PFSK-1 (cell line): Measurements from ENCODE around the gene SOX8.

Experiments
- POLR2AphosphoS5 ChIP-seq: IDR thresholded peaks from 2 replicates; pipeline ENCODE4 v1.6.1; 2012; ENCODE audit warnings: low read depth, mild to moderate bottlenecking, control low read depth, low read length, moderate library complexity
- REST ChIP-seq, 2 experiments: IDR thresholded peaks; 2 replicates each; pipeline versions ENCODE4 v1.6.1 to v1.8.0; 2011 to 2012; ENCODE audit warnings: low read depth in 2 of 2, low read length in 2 of 2, control low read depth in 1 of 2, inconsistent platforms in 1 of 2, mild to moderate bottlenecking in 1 of 2, moderate library complexity in 1 of 2; ENCODE audit not compliant: insufficient read depth in 1 of 2
- SIN3A ChIP-seq: IDR thresholded peaks from 2 replicates; pipeline ENCODE4 v1.6.1; 2012; ENCODE audit warnings: mild to moderate bottlenecking, low read length, moderate library complexity, borderline replicate concordance; ENCODE audit not compliant: insufficient read depth
- TAF1 ChIP-seq: IDR thresholded peaks from 2 replicates; pipeline ENCODE4 v1.6.1; 2012; ENCODE audit warnings: low read length, control low read depth, borderline replicate concordance; ENCODE audit not compliant: insufficient read depth

DNA sequence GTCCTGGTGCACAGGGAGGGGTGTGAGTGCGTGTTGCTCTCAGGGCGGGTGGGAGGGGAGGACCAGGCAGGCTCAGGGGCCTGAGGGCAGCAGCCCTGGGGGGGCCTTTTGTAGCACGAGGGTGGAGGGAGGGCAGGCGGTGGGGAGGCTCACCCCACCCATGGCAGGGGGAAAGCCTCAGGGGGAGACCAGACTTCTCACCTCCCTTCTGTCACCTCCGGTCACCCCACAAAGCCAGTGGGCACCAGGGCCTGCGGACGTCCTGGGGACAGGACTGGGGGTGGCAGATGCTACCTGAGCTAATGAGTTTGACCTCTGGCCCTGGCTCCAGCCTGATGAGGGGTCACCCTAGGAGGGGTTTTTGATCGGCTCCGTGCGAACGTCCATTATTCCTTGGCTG is 39.0 kb downstream of the SOX8 start:
- TF ChIP-seq POLR2AphosphoS5 (no peak), TAF1 (no peak), REST (IDR thresholded peaks at IDR 0.05; ENCODE audit: insufficient read depth in 1 of 2, low read depth in 2 of 2, low read length in 2 of 2) (no peak), SIN3A (no peak)
